GM19324 (cell line): ENCODE data around the gene HPCAL1.

ENCODE experiments used
- ATAC-seq: cut with Tn5 transposase; IDR thresholded peaks from one replicate; pipeline ENCODE4 v1.9.1; 2021; ENCODE audit warnings: mild to moderate bottlenecking, moderate library complexity; ENCODE audit not compliant: unreplicated experiment, low FRiP score

The HPCAL1 gene

DNA sequence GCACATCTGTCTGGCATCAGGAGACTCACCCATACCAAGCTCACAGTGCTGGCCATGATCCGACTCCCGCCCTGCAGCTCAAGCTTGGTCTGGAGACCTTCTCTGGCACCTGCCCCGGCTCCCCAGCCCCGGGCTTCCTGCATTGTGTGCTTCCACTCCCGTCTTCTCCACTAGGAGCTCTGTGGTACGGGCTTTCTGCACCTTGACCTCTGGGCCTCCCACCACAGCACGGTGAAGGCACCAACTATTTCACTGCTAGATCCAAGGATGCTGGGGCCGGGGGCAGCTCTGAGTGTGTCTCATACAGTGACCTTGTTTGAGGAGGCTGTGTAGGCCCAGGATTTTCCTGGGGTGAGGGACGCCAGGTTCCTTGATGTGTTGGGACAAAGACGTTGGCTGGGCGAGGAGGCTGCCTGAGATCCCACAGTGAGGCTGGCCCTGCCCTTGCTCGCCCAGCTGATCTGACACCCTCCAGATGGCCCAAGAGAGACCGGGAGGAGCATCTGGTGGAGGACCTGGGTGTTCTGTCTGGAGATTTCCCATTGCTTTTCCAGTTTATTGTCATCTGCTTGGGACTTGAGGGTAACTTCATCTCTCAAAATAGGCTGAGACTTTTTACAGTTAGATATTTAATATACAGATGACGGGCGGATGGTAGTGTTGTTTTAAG, 64.0 kb downstream of the HPCAL1 start:
- ATAC-seq, result no peak

DNA sequence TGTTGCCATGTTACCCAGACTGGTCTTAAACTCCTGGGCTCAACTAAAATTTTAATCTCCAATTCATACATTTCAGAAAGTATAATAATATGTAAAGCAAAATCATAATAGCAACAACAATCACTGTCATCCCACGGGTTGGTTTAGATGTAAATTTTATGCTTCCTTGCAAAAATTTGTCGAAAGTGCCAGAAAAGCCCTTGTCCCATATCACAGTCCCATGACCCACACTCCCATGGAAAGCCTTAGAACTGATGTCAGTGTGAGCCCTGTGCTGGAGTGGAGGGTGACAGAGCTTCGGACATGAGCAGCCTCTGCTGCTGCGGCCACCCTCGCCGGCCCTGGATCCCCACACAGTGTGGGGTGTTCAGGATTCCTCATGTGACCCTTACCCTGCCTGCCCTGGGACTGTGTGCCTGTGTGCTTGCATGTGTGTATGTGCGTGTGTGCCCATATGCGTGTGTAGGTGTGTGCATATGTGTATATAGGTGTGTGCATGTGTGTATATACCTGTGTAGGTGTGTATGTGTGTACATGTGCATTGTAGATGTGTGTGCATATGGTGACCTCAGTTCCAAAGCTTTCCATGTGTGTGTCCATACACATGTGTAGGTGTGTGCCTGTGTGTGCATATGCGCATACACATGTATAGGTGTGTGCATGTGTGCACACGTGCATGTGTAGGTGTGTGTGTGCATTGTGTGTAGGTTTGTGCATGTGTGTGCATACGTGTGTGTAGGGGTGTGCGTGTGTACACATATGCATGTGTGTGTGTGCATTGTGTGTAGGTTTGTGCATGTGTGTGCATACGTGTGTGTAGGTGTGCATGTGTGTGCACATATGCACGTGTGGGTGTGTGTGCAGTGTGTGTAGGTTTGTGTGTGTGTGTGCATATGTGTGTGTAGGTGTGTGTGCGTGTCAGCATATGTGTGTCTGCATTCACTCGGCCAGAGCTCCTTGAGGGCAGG, 65.1 kb downstream of the HPCAL1 start:
- ATAC-seq, result no peak

GRCh38 chr2:10368491-10369231, 66.0 kb downstream of the HPCAL1 start:
- ATAC-seq, result no peak

DNA sequence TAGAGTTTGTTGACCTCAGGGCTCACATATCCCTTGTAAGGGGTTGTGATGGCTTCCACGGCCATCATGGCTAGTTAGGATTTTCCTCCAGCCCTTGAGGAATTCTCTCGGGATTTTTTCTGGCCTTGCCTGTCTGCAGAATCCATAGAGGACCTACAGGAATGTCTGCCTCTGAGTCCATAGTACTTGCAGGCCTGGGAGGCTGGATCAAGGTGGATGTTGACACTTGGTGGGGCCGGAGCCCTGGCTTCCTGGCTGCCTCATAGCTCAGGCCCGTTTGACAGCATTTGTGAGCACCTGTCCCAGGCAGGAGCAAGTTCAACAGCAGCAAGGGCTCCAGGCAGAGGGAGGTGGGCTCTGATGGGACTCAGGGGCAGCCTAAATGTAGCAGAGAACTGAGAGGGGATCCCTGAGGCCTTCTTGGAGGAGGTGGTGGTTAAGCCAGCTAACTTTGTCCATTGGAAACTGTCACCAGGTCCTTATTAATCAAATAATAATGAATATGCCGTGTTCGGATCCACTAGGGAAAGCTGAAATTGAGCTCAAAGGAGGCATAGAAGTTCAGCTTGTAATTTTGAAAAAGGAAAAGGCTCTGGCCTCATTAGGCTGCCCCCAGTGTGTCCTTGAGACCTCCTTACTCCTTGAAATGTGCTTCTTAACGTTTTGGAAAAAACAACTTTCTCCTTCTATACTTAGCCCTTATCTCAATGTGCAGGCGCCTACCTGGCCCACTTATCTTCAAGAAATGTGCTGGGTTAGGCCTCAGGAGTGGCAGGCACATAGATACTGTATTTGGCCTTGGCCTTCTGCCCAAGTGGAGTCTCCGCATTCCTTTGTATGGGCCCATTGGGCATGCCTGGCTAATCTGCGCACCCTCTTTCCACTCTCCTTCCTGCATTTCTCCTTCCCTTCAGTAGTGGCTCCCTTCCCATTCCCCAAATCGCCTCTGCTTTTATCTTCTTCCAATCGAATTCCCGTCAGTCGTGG, 66.9 kb downstream of the HPCAL1 start:
- no peak for ATAC-seq

DNA sequence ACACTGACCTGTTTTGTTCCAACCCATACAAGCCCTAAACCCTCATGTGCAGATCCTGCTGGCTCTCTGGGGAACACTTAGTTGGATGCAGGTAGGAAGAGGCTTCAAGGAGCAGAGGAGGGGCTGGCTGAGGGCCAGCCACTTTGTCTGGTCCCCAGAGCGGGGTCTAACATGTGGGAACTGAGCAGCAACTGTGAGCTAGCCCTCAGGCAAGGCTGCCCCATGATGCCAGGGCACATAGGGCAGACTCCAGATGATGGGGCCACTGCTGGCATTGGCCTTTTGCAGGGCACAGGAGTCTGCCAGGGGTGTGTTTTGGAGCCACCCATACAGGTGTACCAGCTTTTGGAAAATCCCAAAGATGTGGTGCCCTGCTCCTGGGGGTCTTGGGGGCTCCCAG, 67.7 kb downstream of the HPCAL1 start:
- ATAC-seq, result no peak

- no peak for ATAC-seq
Observed at GRCh38 chr2:10370895-10371294, 68.2 kb downstream of the HPCAL1 start.

- no peak for ATAC-seq
Observed at GRCh38 chr2:10371441-10372196, 68.9 kb downstream of the HPCAL1 start.

GRCh38 chr2:10372203-10372861, 69.6 kb downstream of the HPCAL1 start:
- no peak for ATAC-seq

GRCh38 chr2:10372862-10373240, 70.1 kb downstream of the HPCAL1 start:
- ATAC-seq, result no peak

- ATAC-seq, result no peak
Observed at GRCh38 chr2:10373931-10374330, 71.2 kb downstream of the HPCAL1 start.

GRCh38 chr2:10374362-10374943, 71.7 kb downstream of the HPCAL1 start:
- no peak for ATAC-seq

DNA sequence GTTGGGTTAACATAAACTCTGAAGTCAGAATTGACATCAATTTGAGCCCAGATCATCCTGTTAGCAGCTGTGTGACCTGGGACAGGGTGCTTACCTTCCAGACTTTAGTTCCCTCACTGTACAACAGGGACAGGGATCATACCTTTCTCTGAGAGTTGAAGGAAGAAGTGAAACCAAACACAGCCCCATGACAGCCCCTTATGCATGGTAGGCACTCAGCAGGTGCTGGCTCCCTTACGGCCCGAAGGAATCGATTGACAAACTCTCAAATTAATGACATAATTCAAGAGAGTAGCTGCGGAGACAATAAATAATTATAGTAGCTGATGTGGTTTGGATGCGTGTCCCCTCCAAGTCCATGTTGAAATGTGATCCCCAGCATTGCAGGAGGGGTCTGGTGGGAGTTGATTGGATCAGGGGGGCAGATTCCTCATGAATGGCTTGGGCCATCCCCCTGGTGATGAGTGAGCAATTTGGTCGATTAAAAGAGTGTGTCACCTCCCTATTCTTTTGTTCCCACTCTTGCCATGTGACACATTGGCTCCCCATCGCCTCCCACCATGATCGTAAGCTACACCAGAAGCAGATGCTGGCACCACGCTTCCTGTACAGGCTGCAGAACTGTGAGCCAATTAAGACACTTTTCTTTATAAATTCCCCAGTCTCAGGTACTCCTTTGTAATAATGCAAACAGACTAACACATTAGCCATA, 73.0 kb downstream of the HPCAL1 start:
- no peak for ATAC-seq

DNA sequence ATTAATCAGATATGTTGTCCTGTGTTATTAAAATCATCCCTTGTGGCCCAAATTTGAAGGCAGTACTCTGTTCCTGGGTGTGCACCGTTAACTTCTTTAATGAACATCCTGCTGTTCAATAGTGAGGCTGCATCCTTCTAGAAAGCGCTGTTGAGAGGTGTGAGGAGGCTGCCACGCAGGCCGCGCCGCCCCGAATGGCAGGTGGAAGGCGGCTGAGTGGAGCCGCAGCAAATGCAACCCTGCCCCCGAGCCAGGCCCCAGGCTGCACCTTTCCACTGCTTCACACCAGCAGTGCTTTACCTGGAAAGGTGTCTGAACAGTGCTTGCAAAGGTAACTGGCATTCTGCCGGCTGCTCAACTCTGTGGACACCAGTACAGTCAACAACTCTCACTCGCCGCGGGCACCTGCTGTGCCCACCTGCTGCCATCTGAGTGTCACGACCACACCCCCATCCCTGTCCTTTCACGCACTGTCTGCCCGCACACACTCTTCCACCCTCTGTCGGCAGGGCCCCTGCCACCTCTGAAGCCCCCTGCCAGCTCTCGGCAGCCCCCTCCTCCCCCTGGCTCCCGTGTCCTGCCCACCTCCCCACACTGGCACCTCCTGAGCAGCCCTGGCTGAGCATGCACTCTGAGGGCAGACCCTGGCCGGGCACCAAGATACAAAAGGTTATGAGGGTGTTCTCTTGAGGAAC, 74.5 kb downstream of the HPCAL1 start:
- ATAC-seq, result no peak

GRCh38 chr2:10377747-10378085, 75.0 kb downstream of the HPCAL1 start:
- no peak for ATAC-seq

DNA sequence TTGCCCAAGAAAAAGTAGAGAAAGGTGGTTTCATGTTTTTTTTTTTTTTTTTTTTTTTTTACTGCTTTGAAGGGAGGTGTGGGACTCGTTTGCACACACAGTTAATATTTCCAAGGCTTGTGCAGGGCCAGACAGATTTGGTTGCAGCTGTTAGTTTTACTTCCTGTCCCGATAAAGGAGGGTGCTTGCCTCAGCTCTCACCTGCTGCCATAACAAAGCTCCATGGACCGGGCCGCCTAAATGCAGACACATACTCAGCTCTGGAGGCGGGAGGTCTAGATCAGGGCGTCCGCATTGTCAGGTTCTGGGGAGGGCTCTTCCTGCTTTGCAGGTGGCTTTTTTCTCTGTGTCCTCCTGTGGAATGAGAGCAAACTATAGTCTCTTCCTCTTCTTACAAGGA, 75.5 kb downstream of the HPCAL1 start:
- peak; percentile 65 for ATAC-seq

DNA sequence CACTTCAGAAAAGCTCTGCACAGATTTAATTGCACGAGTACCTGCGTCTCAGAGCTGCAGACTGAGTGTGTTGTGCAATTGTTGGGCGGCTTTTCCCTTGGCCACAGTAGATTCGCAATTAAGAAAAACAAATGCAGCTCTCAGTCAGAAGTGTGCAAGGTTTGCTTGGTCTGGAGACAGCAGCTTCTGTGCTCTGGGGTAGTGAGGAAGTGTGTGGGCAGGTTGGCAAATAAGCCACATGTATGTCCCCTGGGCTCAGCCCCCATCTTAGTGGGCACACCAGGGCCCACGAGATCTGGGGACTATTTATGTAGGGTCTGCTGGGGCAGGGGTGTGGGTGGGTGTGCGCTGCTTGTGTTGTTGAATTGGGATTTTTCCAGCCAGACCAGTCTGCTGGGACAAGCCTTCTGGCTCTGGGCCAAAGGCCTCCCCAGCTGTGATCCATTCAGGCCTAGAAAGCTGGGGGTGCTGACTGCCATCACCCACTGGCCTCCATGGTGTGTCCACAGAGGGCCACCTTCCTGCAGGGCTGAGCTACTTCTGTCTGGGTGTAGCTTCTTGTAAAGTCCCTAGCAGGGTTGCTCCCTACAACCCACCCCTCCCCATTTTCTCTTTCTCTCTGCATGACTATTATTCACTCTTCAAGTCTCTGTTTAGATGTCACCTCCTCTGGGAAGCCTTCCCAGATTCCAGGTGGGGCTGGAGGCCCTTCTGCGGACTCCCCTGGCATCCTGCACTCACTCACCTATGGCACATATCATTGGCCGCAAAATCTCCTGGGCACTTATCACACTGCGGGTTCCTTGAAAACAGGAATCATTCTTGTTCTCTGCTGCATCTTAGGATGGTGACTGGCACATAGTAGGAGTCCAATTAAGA, 77.6 kb downstream of the HPCAL1 start:
- no peak for ATAC-seq
